IMR-90 (cell line): ENCODE results near the gene ACAD10. TPM values are rescaled to one million over a fixed set of nuclear protein-coding genes. Genes with fewer than 3 reads are reported as not detected.

ENCODE experiments used
- ATAC-seq: fragments of 200-7000 bp; cut with Tn5 transposase; 2 replicates; pipeline ENCODE4 v1.9.1; 2020; ENCODE audit warnings: low read depth, mild to moderate bottlenecking, moderate library complexity
- BruUV-seq: library from RNA; stranded (reverse); fragments of 400-500 nt; replicated peaks from 2 replicates; lab custom pipeline; 2021; lab: Mats Ljungman, UMichigan
- CTCF ChIA-PET: fragments of 300-600 bp; formaldehyde crosslinking; extraction: SDS; loops from one replicate; lab custom pipeline; 2021; ENCODE audit warnings: antibody characterized with exemption; lab: Yijun Ruan, JAX
- POLR2A ChIA-PET: fragments of 300-600 bp; sonication (Branson Sonifier 250); formaldehyde crosslinking; loops from one replicate; lab custom pipeline; 2022; ENCODE audit warnings: antibody characterized with exemption; ENCODE audit not compliant: unreplicated experiment; lab: Charles Lee
- DNase-seq: peaks from one replicate; pipeline ENCODE4 v3.0.0; 2013
- H2AFZ ChIP-seq: replicated peaks from 2 replicates; pipeline ENCODE3; 2013; ENCODE audit warnings: low read length, mild to moderate bottlenecking; ENCODE audit not compliant: poor library complexity
- H2AK5ac ChIP-seq: 2 replicates; pipeline ENCODE4 v1.6.1; 2013; ENCODE audit warnings: low read depth, low read length, inconsistent platforms
- H2AK9ac ChIP-seq: replicated peaks from 2 replicates; pipeline ENCODE3; 2013; ENCODE audit warnings: mild to moderate bottlenecking, low read depth, low read length, moderate library complexity; ENCODE audit not compliant: poor library complexity
- H2BK120ac ChIP-seq: 2 replicates; pipeline ENCODE4 v1.6.1; 2013; ENCODE audit warnings: low read depth, low read length, inconsistent platforms
- H2BK15ac ChIP-seq: 3 replicates; pipeline ENCODE4 v1.6.1; 2013; ENCODE audit warnings: low read depth, low read length, inconsistent platforms
- H2BK20ac ChIP-seq: 2 replicates; pipeline ENCODE4 v1.6.1; 2013; ENCODE audit warnings: low read depth, mild to moderate bottlenecking, inconsistent platforms, low read length, moderate library complexity
- H2BK5ac ChIP-seq: 2 replicates; pipeline ENCODE4 v1.6.1; 2013; ENCODE audit warnings: mild to moderate bottlenecking, low read depth, low read length, inconsistent platforms; ENCODE audit not compliant: poor library complexity, severe bottlenecking
- H3K14ac ChIP-seq: replicated peaks from 2 replicates; pipeline ENCODE4 v1.6.1; 2013; ENCODE audit warnings: low read depth, low read length, inconsistent platforms
- H3K18ac ChIP-seq: 2 replicates; pipeline ENCODE4 v1.6.1; 2013; ENCODE audit warnings: low read depth, low read length, control low read depth
- H3K23ac ChIP-seq: 2 replicates; pipeline ENCODE4 v1.6.1; 2013; ENCODE audit warnings: low read depth, low read length, inconsistent platforms
- H3K27ac ChIP-seq: 2 replicates; pipeline ENCODE4 v1.5.1; 2013; ENCODE audit warnings: mild to moderate bottlenecking, control low read depth, low read length; ENCODE audit not compliant: insufficient read depth
- H3K27me3 ChIP-seq: 2 replicates; pipeline ENCODE4 v1.6.1; 2013; ENCODE audit warnings: low read length; ENCODE audit not compliant: control insufficient read depth, insufficient read depth
- H3K36me3 ChIP-seq: 2 replicates; pipeline ENCODE4 v1.6.1; 2013; ENCODE audit warnings: low read length, mixed read lengths; ENCODE audit not compliant: control insufficient read depth, insufficient read depth
- H3K4ac ChIP-seq: 2 replicates; pipeline ENCODE4 v1.6.1; 2013; ENCODE audit warnings: low read depth, low read length, inconsistent platforms
- H3K4me1 ChIP-seq: 2 replicates; pipeline ENCODE4 v1.6.1; 2013; ENCODE audit warnings: low read length, mixed read lengths; ENCODE audit not compliant: control insufficient read depth, insufficient read depth
- H3K4me2 ChIP-seq: 2 replicates; pipeline ENCODE4 v1.6.1; 2013; ENCODE audit warnings: low read depth, mild to moderate bottlenecking, control low read depth, low read length, moderate library complexity
- H3K4me3 ChIP-seq: 2 replicates; pipeline ENCODE4 v1.5.1; 2013; ENCODE audit warnings: low read depth, mild to moderate bottlenecking, control low read depth, low read length, moderate library complexity; ENCODE audit not compliant: insufficient read depth
- H3K56ac ChIP-seq: 2 replicates; pipeline ENCODE4 v1.6.1; 2013; ENCODE audit warnings: low read length, inconsistent platforms; ENCODE audit not compliant: insufficient read depth; ENCODE audit errors: extremely low read depth
- H3K79me1 ChIP-seq, 2 experiments: 2 replicates each; pipeline ENCODE4 v1.6.1; 2013; ENCODE audit warnings: low read length in 2 of 2, inconsistent platforms in 1 of 2, low read depth in 1 of 2
- H3K9ac ChIP-seq: 2 replicates; pipeline ENCODE4 v1.6.1; 2013; ENCODE audit warnings: low read depth, low read length, control low read depth
- H3K9me1 ChIP-seq: 2 replicates; pipeline ENCODE4 v1.6.1; 2013; ENCODE audit warnings: low read length, inconsistent platforms; ENCODE audit not compliant: insufficient read depth
- H3K9me3 ChIP-seq: 2 replicates; pipeline ENCODE4 v1.6.1; 2013; ENCODE audit warnings: low read length; ENCODE audit not compliant: control insufficient read depth, insufficient read depth
- H4K20me1 ChIP-seq: 2 replicates; pipeline ENCODE4 v1.6.1; 2013; ENCODE audit warnings: low read length, inconsistent platforms; ENCODE audit not compliant: insufficient read depth
- H4K5ac ChIP-seq: 2 replicates; pipeline ENCODE4 v1.6.1; 2013; ENCODE audit warnings: mild to moderate bottlenecking, low read depth, low read length, control low read depth
- H4K8ac ChIP-seq, 2 experiments: 2 replicates each; pipeline ENCODE4 v1.6.1; 2013; ENCODE audit warnings: low read depth in 2 of 2, low read length in 2 of 2, control low read depth in 1 of 2, inconsistent platforms in 1 of 2
- H4K91ac ChIP-seq: 2 replicates; pipeline ENCODE4 v1.6.1; 2013; ENCODE audit warnings: low read depth, low read length, inconsistent platforms; ENCODE audit not compliant: insufficient read depth
- CTCF ChIP-seq: conservative IDR thresholded peaks from 2 replicates; pipeline ENCODE4 v1.5.1; 2012; ENCODE audit warnings: mild to moderate bottlenecking, low read depth, low read length, improper control_type of control experiment
- ELK1 ChIP-seq: fragments of 150-350 bp; IDR thresholded peaks from 2 replicates; pipeline ENCODE4 v1.6.1; 2016; ENCODE audit warnings: low read depth, mild to moderate bottlenecking, low read length, moderate library complexity, borderline replicate concordance
- FOS ChIP-seq: fragments of 150-350 bp; IDR thresholded peaks from 2 replicates; pipeline ENCODE4 v1.6.1; 2016; ENCODE audit warnings: low read depth, low read length
- SMC3 ChIP-seq: fragments of 150-350 bp; IDR thresholded peaks from 2 replicates; pipeline ENCODE4 v1.6.1; 2016; ENCODE audit warnings: low read depth, mild to moderate bottlenecking, antibody characterized with exemption, low read length, moderate library complexity
- WGBS, 2 experiments: methylation state at CpG; one replicate each; pipeline versions ENCODE4 v1.1.5 to v1.1.7; 2013; ENCODE audit warnings: missing lambda C conversion rate in 2 of 2; ENCODE audit not compliant: insufficient read length in 1 of 2; ENCODE audit errors: extremely low coverage in 2 of 2; 5-methylcytosine and 5-hydroxymethylcytosine counted together
- dilution Hi-C: fragments of 300-500 bp; cut with HindIII; formaldehyde crosslinking; loops from one replicate; pipeline ENCODE4 v1.14.3; 2018; ENCODE audit warnings: low sequenced_read_pairs; ENCODE audit not compliant: unreplicated experiment
- in situ Hi-C: fragments of 300-500 bp; cut with MboI; formaldehyde crosslinking; loops from 3 replicates; pipeline ENCODE4 v1.14.3; 2019; ENCODE audit warnings: low sequenced_read_pairs, inconsistent platforms, mixed read lengths
- intact Hi-C: fragments of 100-400 bp; cut with micrococcal nuclease; formaldehyde crosslinking; loops from 2 replicates; pipeline ENCODE4 v1.10.0; 2022
- polyA plus RNA-seq, 3 experiments: library from polyadenylated mRNA; depleted of rRNA; stranded (reverse); fragments of >200 nt; gene quantifications; 2 replicates each; pipeline ENCODE4 v1.2.3, GENCODE V29; 2012; ENCODE audit warnings: low replicate concordance in 1 of 3
- total RNA-seq: library from RNA; depleted of rRNA; stranded (reverse); fragments of >200 nt; gene quantifications from 2 replicates; pipeline ENCODE4 v1.2.3, GENCODE V29; 2012

The ACAD10 gene
- total and polyA plus RNA-seq, 2 of the 4 experiments (the other 2 are of a cell fraction), result 12.4 to 21.0 TPM

GRCh38 chr12:111741235-111741812 lies 55.5 kb downstream of the ACAD10 start:
- Histone ChIP-seq H4K91ac (no peak overlapping the region), H3K4me3 (no peak overlapping the region), H2BK120ac (no peak overlapping the region), H4K5ac (no peak overlapping the region), H3K4me2 (no peak overlapping the region), H3K9ac (no peak overlapping the region), H2AFZ (no peak overlapping the region), H3K27me3 (no peaks in the 10 kb centered on the region), H3K9me3 (no peaks in the 10 kb centered on the region), H3K23ac (no peak overlapping the region), H3K79me1 (no peaks in the 10 kb centered on the region), H4K8ac (no peak overlapping the region), H2BK15ac (no peak overlapping the region), H3K18ac (no peak overlapping the region), H3K27ac (no peak overlapping the region), H2AK9ac (no peak overlapping the region), H3K4ac (no peak overlapping the region), H3K56ac (no peak overlapping the region), H3K4me1 (peaks cover 4% of the 10 kb centered on the region; the same call in 1 of the 2 replicates), H3K36me3 (peaks cover 30% of the 10 kb centered on the region), H2BK5ac (no peak overlapping the region), H4K20me1 (no peaks in the 10 kb centered on the region), H3K9me1 (no peaks in the 10 kb centered on the region), H2AK5ac (no peak overlapping the region), H3K14ac (no peak overlapping the region), H2BK20ac (no peak overlapping the region)
- peak; percentile 54 for ATAC-seq
- no TSS peak for BruUV-seq
- intact Hi-C loops (no loop called here), in situ Hi-C loops (no loop called here), dilution Hi-C loops (no loop called here)
- DNase-seq, result peak; percentile 35
- no CpG with 5 or more reads among the region's 4 CpGs for WGBS, 2 experiments
- no peak for TF ChIP-seq FOS
- TF ChIP-seq CTCF, result no peak
- no peak for TF ChIP-seq ELK1
- TF ChIP-seq SMC3, result no peak
- ChIA-PET CTCF (no interaction called here), POLR2A (no interaction called here)
